Panc1 (cell line): ENCODE measurements around the gene ASCC1.

Experiments used
- CTCF ChIP-seq: fragments of 450-650 bp; IDR thresholded peaks from 2 replicates; pipeline ENCODE4 v1.5.1; 2017; ENCODE audit warnings: mild to moderate bottlenecking
- POLR2AphosphoS5 ChIP-seq: IDR thresholded peaks from 2 replicates; pipeline ENCODE4 v1.6.1; 2012; ENCODE audit warnings: mild to moderate bottlenecking, low read depth, low read length, moderate library complexity
- REST ChIP-seq, 2 experiments: IDR thresholded peaks; 2 replicates each; pipeline ENCODE4 v1.6.1; 2011 to 2012; ENCODE audit warnings: low read depth in 2 of 2, control low read depth in 1 of 2, low read length in 1 of 2, mild to moderate bottlenecking in 1 of 2, moderate library complexity in 1 of 2; ENCODE audit not compliant: insufficient read depth in 1 of 2
- SIN3A ChIP-seq: IDR thresholded peaks from 2 replicates; pipeline ENCODE4 v1.6.1; 2012; ENCODE audit warnings: low read depth, mild to moderate bottlenecking, low read length, moderate library complexity, borderline replicate concordance; ENCODE audit not compliant: insufficient read depth

- TF ChIP-seq CTCF (no peak), SIN3A (no peak), POLR2AphosphoS5 (no peak), REST (IDR thresholded peaks at IDR 0.05; ENCODE audit: insufficient read depth in 1 of 2, low read depth in 2 of 2, low read length in 1 of 2) (no peak)
These were observed 89.2 kb downstream of the ASCC1 start for GRCh38 chr10:72126872-72127232.
